Adrenal gland (tissue), 5 donors: ENCODE data around the gene FARS2.

ENCODE experiments used
- CTCF ChIP-seq, 6 experiments: fragments of 450-650 bp in 4 of 6; fragments of 200-600 bp in 2 of 6; sonication (generic) in 1 of 6; IDR thresholded peaks; 1 replicate in 5 of 6; 2 replicates in 1 of 6; pipeline versions ENCODE4 v1.5.1 to v1.8.0; 2016 to 2021; ENCODE audit warnings: antibody characterized with exemption in 6 of 6, mild to moderate bottlenecking in 2 of 6, moderate library complexity in 1 of 6
- POLR2A ChIP-seq, 2 donors: fragments of 450-650 bp; IDR thresholded peaks; one replicate each; pipeline ENCODE4 v1.6.1; 2017; ENCODE audit warnings: antibody characterized with exemption in 2 of 2, mild to moderate bottlenecking in 2 of 2, moderate library complexity in 1 of 2
- donor health status: DM: no; HTN: no; CAD: no.

GRCh38 chr6:5718231-5718947, 457.1 kb downstream of the FARS2 start:
- TF ChIP-seq CTCF (IDR thresholded peaks at IDR 0.05) (no peak), POLR2A (IDR thresholded peaks at IDR 0.05) (no peak)
